Activated B cell treated with CpG ODN at 0.5 μM for 24 hours (primary cell): ENCODE results near the gene PRUNE2. TPM values are rescaled to one million over a fixed set of nuclear protein-coding genes. Genes with fewer than 3 reads are reported as not detected.

ENCODE experiments used
- ATAC-seq: fragments of 200-7000 bp; cut with Tn5 transposase; one replicate; pipeline ENCODE4 v1.10.0; 2021; ENCODE audit warnings: low read depth, mild to moderate bottlenecking, moderate library complexity
- CTCF ChIA-PET: fragments of 350-600 bp; sonication (Branson Sonifier 250); formaldehyde crosslinking; loops from one replicate; lab custom pipeline; 2021; ENCODE audit warnings: antibody characterized with exemption; lab: Charles Lee
- POLR2A ChIA-PET: fragments of 350-600 bp; sonication (Branson Sonifier 250); formaldehyde crosslinking; loops from one replicate; lab custom pipeline; 2021; ENCODE audit warnings: antibody characterized with exemption; lab: Charles Lee
- DNase-seq: peaks from one replicate; pipeline ENCODE4 v3.0.0; 2022
- H3K27ac Mint-ChIP-seq: one replicate; pipeline ENCODE4 v1.8.0; 2020; ENCODE audit warnings: mixed read lengths
- H3K27me3 Mint-ChIP-seq: one replicate; pipeline ENCODE4 v1.8.0; 2021; ENCODE audit warnings: mixed read lengths
- H3K36me3 Mint-ChIP-seq: one replicate; pipeline ENCODE4 v1.8.0; 2021; ENCODE audit warnings: low read depth, mixed read lengths
- H3K4me1 Mint-ChIP-seq: one replicate; pipeline ENCODE4 v1.8.0; 2021; ENCODE audit warnings: mixed read lengths
- H3K4me3 Mint-ChIP-seq: one replicate; pipeline ENCODE4 v1.8.0; 2020; ENCODE audit warnings: mild to moderate bottlenecking, mixed read lengths
- H3K9me3 Mint-ChIP-seq: one replicate; pipeline ENCODE4 v1.8.0; 2020; ENCODE audit warnings: mixed read lengths
- intact Hi-C: fragments of 100-400 bp; cut with micrococcal nuclease; formaldehyde crosslinking; loops from one replicate; pipeline ENCODE4 v1.15.1; 2024
- total RNA-seq: library from RNA; stranded (reverse); gene quantifications from 2 replicates; pipeline ENCODE4 v1.2.3, GENCODE V29; 2022
- TF ChIP-seq, protein P1 (sequence below): fragments of 200-600 bp; IDR thresholded peaks from one replicate; pipeline ENCODE4 v1.8.0; 2022; ENCODE audit warnings: antibody characterized with exemption, mild to moderate bottlenecking

Gene PRUNE2
- total RNA-seq, 1 donor from 2014 or later = not detected

DNA sequence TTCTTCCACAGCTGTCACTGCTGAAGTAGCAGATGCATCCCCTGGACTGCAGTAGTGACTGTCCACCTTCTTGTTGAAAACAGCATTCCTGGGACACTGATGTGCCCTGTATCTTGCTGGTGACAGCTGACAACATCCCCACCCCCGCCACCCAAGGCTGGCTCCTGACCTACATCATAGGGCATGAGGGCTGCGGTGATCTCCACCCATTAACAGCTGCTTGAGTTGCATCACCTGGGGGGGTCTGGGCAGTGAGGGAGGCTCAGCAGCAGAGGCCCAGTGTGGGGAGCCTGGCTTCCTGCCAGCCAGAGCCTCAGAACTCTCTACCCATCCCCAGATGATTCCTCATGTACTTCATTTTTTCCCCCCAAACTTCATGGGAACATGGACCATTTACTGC is 4.1 kb downstream of the PRUNE2 start:
- peaks cover 30% of the 10 kb centered on the region for H3K27me3 Mint-ChIP-seq
- no peak overlapping the region for H3K27ac Mint-ChIP-seq
- TF ChIP-seq, protein P1, sequence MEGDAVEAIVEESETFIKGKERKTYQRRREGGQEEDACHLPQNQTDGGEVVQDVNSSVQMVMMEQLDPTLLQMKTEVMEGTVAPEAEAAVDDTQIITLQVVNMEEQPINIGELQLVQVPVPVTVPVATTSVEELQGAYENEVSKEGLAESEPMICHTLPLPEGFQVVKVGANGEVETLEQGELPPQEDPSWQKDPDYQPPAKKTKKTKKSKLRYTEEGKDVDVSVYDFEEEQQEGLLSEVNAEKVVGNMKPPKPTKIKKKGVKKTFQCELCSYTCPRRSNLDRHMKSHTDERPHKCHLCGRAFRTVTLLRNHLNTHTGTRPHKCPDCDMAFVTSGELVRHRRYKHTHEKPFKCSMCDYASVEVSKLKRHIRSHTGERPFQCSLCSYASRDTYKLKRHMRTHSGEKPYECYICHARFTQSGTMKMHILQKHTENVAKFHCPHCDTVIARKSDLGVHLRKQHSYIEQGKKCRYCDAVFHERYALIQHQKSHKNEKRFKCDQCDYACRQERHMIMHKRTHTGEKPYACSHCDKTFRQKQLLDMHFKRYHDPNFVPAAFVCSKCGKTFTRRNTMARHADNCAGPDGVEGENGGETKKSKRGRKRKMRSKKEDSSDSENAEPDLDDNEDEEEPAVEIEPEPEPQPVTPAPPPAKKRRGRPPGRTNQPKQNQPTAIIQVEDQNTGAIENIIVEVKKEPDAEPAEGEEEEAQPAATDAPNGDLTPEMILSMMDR = no peak
- ChIA-PET CTCF (no interaction called here), POLR2A (no interaction called here)
- DNase-seq (no peak), ATAC-seq (no peak)
- no peaks in the 10 kb centered on the region for H3K9me3 Mint-ChIP-seq
- intact Hi-C loops = no loop called here
- peaks cover 6% of the 10 kb centered on the region for H3K4me1 Mint-ChIP-seq
- H3K36me3 Mint-ChIP-seq = no peaks in the 10 kb centered on the region
- no peak overlapping the region for H3K4me3 Mint-ChIP-seq

DNA sequence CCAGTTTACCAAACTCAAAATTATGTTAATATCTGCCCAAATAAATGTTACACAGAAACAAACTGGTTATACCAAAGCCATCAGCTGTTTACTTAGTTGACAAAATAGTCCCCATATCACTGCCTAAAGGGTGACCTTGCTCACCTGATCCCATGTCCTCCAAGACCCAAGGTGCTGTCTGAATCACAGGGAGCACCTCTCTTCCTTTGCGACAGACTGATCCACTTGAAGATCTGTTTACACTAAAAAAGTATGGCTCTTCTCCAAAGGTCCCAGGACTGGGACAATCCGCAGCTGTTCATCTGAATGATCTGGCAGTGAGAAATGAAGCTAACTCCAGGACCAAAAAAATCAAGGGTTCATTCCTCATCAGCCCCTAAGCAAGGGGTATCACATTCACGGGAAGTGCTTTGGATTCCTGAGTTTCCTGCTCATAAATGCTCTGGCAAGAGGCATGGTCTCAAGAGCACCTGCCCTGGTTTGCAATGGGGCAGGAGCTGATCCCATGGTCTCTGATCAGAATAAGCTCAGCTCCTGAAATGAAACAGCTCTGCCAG is 5.0 kb downstream of the PRUNE2 start:
- CTCF ChIA-PET = no interaction called here
- no peaks in the 10 kb centered on the region for H3K9me3 Mint-ChIP-seq
- TF ChIP-seq, protein P1 = no peak
- H3K36me3 Mint-ChIP-seq = no peaks in the 10 kb centered on the region
- peaks cover 3% of the 10 kb centered on the region for H3K4me1 Mint-ChIP-seq
- POLR2A ChIA-PET = no interaction called here
- ATAC-seq (no peak), DNase-seq (no peak)
- peaks cover 27% of the 10 kb centered on the region for H3K27me3 Mint-ChIP-seq
- no peak overlapping the region for H3K4me3 Mint-ChIP-seq
- no peak overlapping the region for H3K27ac Mint-ChIP-seq
- intact Hi-C loops = no loop called here

DNA sequence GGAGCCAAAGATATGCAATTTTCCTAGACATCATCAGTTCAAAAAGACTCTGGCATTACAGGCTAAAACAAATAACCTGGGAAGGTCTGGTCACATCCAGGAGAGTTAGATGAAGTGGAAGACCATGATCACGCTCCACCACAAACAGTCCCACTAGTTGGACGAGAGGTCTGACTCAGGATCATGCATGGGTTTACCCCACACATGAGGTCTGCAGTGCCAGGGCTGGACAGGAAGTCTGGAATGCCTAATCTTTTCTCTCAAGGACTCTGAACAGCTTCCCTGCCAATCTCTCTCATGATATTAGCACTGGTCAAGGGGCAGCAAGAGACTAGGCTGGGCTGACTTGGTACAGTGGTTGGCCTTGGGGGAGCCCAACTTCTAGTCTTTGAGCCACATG is 7.1 kb downstream of the PRUNE2 start:
- CTCF ChIA-PET = no interaction called here
- Mint-ChIP-seq H3K36me3 (no peaks in the 10 kb centered on the region), H3K27me3 (peaks cover 12% of the 10 kb centered on the region), H3K9me3 (no peaks in the 10 kb centered on the region), H3K4me1 (no peaks in the 10 kb centered on the region), H3K4me3 (no peak overlapping the region), H3K27ac (no peak overlapping the region)
- intact Hi-C loops = no loop called here
- DNase-seq = no peak
- TF ChIP-seq, protein P1 = no peak
- no peak for ATAC-seq
- POLR2A ChIA-PET = no interaction called here

DNA sequence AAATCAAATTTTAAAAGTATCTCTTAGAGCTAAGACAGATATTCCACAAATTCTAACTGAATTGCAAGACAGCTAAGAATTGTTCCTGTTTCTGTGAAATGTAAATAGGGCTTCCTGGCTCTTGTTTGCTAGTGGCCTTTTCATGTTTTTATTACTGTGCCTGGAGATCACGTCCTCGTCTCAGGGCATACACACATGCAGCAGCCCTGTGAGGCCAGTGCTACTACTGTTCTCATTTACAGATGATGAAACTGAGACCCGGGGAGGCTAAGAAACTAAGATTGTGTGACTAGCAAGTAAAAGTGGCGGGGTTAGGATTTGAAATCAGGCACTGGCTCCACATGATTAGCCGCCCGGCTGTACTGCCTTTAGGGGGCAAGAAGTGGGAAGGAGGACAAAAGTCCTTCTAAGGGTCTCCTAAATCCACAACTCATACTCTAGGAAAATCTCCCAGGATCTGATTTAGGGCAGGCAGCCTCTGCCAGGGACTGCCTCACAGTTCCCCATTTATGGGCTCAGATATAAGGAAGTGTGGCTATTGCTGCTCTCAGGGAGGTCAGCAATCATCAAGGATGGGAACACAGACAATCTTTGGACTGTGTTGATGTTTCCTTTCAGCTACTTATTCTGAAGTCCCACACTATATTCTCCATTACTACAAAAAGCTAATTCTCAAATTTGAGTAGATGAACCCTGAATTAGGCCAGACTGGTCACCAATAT is 7.9 kb downstream of the PRUNE2 start:
- intact Hi-C loops = no loop called here
- no peaks in the 10 kb centered on the region for H3K36me3 Mint-ChIP-seq
- POLR2A ChIA-PET = no interaction called here
- CTCF ChIA-PET = no interaction called here
- ATAC-seq (no peak), DNase-seq (no peak)
- peaks cover 12% of the 10 kb centered on the region for H3K27me3 Mint-ChIP-seq
- no peak overlapping the region for H3K27ac Mint-ChIP-seq
- TF ChIP-seq, protein P1 = no peak
- no peak overlapping the region for H3K4me3 Mint-ChIP-seq
- H3K4me1 Mint-ChIP-seq = no peaks in the 10 kb centered on the region
- no peaks in the 10 kb centered on the region for H3K9me3 Mint-ChIP-seq

DNA sequence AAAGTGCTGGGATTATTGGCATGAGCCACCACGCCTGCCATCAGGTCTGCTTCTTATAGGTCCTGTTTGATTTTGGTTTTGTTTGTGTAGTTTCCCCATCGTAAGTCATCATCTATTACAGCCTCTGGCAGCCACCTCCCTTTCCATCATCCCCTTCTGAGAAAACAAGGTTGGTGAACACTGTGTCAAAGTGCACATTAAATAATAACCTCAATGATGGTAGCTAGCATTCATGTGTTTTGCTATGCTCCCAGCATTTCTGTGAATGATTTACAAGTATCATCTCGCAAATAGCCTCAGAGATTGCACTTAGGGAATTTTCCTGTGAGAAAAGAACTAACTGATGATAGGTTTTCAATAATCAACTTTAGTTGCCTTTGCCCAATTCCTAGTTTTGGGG is 9.9 kb downstream of the PRUNE2 start:
- Mint-ChIP-seq H3K4me3 (no peak overlapping the region), H3K36me3 (no peaks in the 10 kb centered on the region), H3K9me3 (no peaks in the 10 kb centered on the region), H3K4me1 (no peaks in the 10 kb centered on the region), H3K27ac (no peak overlapping the region), H3K27me3 (peaks cover 11% of the 10 kb centered on the region)
- TF ChIP-seq, protein P1 = no peak
- DNase-seq (no peak), ATAC-seq (no peak)
- intact Hi-C loops = no loop called here
- POLR2A ChIA-PET = no interaction called here
- CTCF ChIA-PET = no interaction called here
